C4-2B (cell line): ENCODE measurements around the gene CD58.
A peak's percentile ranks its signal among the peaks of the same experiment; 100 is the strongest.

ENCODE experiments used
- ZFX ChIP-seq: fragments of 450-650 bp; IDR thresholded peaks from 2 replicates; pipeline ENCODE4 v1.6.1; 2017
- TF ChIP-seq, protein P1 (sequence below): fragments of 450-650 bp; conservative IDR thresholded peaks from 2 replicates; pipeline ENCODE4 v1.5.1; 2017; ENCODE audit warnings: mild to moderate bottlenecking

- TF ChIP-seq, protein P1, sequence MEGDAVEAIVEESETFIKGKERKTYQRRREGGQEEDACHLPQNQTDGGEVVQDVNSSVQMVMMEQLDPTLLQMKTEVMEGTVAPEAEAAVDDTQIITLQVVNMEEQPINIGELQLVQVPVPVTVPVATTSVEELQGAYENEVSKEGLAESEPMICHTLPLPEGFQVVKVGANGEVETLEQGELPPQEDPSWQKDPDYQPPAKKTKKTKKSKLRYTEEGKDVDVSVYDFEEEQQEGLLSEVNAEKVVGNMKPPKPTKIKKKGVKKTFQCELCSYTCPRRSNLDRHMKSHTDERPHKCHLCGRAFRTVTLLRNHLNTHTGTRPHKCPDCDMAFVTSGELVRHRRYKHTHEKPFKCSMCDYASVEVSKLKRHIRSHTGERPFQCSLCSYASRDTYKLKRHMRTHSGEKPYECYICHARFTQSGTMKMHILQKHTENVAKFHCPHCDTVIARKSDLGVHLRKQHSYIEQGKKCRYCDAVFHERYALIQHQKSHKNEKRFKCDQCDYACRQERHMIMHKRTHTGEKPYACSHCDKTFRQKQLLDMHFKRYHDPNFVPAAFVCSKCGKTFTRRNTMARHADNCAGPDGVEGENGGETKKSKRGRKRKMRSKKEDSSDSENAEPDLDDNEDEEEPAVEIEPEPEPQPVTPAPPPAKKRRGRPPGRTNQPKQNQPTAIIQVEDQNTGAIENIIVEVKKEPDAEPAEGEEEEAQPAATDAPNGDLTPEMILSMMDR = peak; percentile 94
- no peak for TF ChIP-seq ZFX
Observed at GRCh38 chr1:116574581-116575291, 3.9 kb upstream of the CD58 start.
